HEK293T (cell line): ENCODE results near the gene PNPT1.
"Not testable (repeated sequence)": the region's sequence is repeated elsewhere in the genome, so short reads cannot be mapped to it uniquely, and the experiment has no call there.

Experiments used
- ARNT ChIP-seq: fragments of 450-650 bp; IDR thresholded peaks from 2 replicates; pipeline ENCODE4 v1.6.1; 2017; ENCODE audit warnings: mild to moderate bottlenecking
- BHLHE40 ChIP-seq: fragments of 450-650 bp; IDR thresholded peaks from 2 replicates; pipeline ENCODE4 v1.6.1; 2016; ENCODE audit warnings: mild to moderate bottlenecking, moderate library complexity, borderline replicate concordance
- CTBP1 ChIP-seq: fragments of 450-650 bp; IDR thresholded peaks from 2 replicates; pipeline ENCODE4 v1.6.1; 2016; ENCODE audit warnings: borderline replicate concordance
- ELF4 ChIP-seq: fragments of 450-650 bp; IDR thresholded peaks from 2 replicates; pipeline ENCODE4 v1.6.1; 2017; ENCODE audit warnings: antibody characterized with exemption
- FOXK2 ChIP-seq: fragments of 450-650 bp; IDR thresholded peaks from 2 replicates; pipeline ENCODE4 v1.6.1; 2016; ENCODE audit warnings: mild to moderate bottlenecking
- FOXM1 ChIP-seq: fragments of 450-650 bp; IDR thresholded peaks from 2 replicates; pipeline ENCODE4 v1.6.1; 2017; ENCODE audit warnings: mild to moderate bottlenecking, borderline replicate concordance
- HDGF ChIP-seq: fragments of 450-650 bp; IDR thresholded peaks from 2 replicates; pipeline ENCODE4 v1.6.1; 2017; ENCODE audit warnings: antibody characterized with exemption, borderline replicate concordance
- L3MBTL2 ChIP-seq: fragments of 450-650 bp; conservative IDR thresholded peaks from 2 replicates; pipeline ENCODE4 v1.6.1; 2016; ENCODE audit warnings: mild to moderate bottlenecking
- LEF1 ChIP-seq: fragments of 450-650 bp; IDR thresholded peaks from 2 replicates; pipeline ENCODE4 v1.6.1; 2017; ENCODE audit warnings: mild to moderate bottlenecking, borderline replicate concordance
- NFRKB ChIP-seq: fragments of 450-650 bp; IDR thresholded peaks from 2 replicates; pipeline ENCODE4 v1.6.1; 2016; ENCODE audit warnings: mild to moderate bottlenecking, moderate library complexity
- PKNOX1 ChIP-seq: fragments of 450-650 bp; IDR thresholded peaks from 2 replicates; pipeline ENCODE4 v1.6.1; 2016
- SP1 ChIP-seq: fragments of 450-650 bp; IDR thresholded peaks from 2 replicates; pipeline ENCODE4 v1.6.1; 2017
- SUZ12 ChIP-seq: fragments of 450-650 bp; IDR thresholded peaks from 2 replicates; pipeline ENCODE4 v1.6.1; 2016; ENCODE audit warnings: mild to moderate bottlenecking
- ZNF384 ChIP-seq: fragments of 450-650 bp; IDR thresholded peaks from 2 replicates; pipeline ENCODE4 v1.6.1; 2016

- TF ChIP-seq SUZ12, FOXM1, ZNF384, FOXK2, SP1, BHLHE40, NFRKB, L3MBTL2, ARNT, CTBP1, HDGF, LEF1, ELF4, PKNOX1: not testable (repeated sequence)
These were observed 12.6 kb upstream of the PNPT1 start for GRCh38 chr2:55706258-55706657.
